SK-N-SH (cell line): Measurements from ENCODE around the gene TFR2.

ENCODE experiments used
- EZH2phosphoT487 ChIP-seq: fragments of 200-600 bp; sonication (generic); IDR thresholded peaks from 2 replicates; pipeline ENCODE4 v1.6.1; 2017; ENCODE audit warnings: low read depth, mixed run types, mild to moderate bottlenecking, antibody characterized with exemption, moderate library complexity, borderline replicate concordance
- FOXM1 ChIP-seq: IDR thresholded peaks from 2 replicates; pipeline ENCODE4 v1.4.0; 2012; ENCODE audit warnings: low read depth, mild to moderate bottlenecking
- GATA2 ChIP-seq: sonication (generic); formaldehyde crosslinking; IDR thresholded peaks from 2 replicates; pipeline ENCODE4 v1.5.0; 2020; ENCODE audit warnings: mild to moderate bottlenecking, missing genetic modification reagents
- POLR2AphosphoS5 ChIP-seq: IDR thresholded peaks from 2 replicates; pipeline ENCODE4 v1.6.1; 2012; ENCODE audit warnings: low read depth, low read length
- RAD21 ChIP-seq: IDR thresholded peaks from 2 replicates; pipeline ENCODE4 v1.6.1; 2012; ENCODE audit warnings: mild to moderate bottlenecking, low read length
- REST ChIP-seq: IDR thresholded peaks from 2 replicates; pipeline ENCODE4 v1.6.1; 2012; ENCODE audit warnings: mild to moderate bottlenecking, low read depth, low read length, moderate library complexity
- RFX5 ChIP-seq: IDR thresholded peaks from 2 replicates; pipeline ENCODE4 v1.6.1; 2012; ENCODE audit warnings: mild to moderate bottlenecking, improper control_type of control experiment, low read length
- TF ChIP-seq, protein P1 (sequence below): fragments of 200-600 bp; sonication (generic); IDR thresholded peaks from 2 replicates; pipeline ENCODE4 v1.6.1; 2017; ENCODE audit warnings: antibody characterized with exemption, mild to moderate bottlenecking, moderate library complexity
- TF ChIP-seq, protein P2 (sequence below): IDR thresholded peaks from 2 replicates; pipeline ENCODE4 v1.4.0; 2012; ENCODE audit warnings: low read depth, borderline replicate concordance
- TF ChIP-seq, protein P3 (sequence below): fragments of 150-350 bp; IDR thresholded peaks from 2 replicates; pipeline ENCODE4 v1.6.1; 2016; ENCODE audit warnings: mild to moderate bottlenecking, low read depth, low read length

DNA sequence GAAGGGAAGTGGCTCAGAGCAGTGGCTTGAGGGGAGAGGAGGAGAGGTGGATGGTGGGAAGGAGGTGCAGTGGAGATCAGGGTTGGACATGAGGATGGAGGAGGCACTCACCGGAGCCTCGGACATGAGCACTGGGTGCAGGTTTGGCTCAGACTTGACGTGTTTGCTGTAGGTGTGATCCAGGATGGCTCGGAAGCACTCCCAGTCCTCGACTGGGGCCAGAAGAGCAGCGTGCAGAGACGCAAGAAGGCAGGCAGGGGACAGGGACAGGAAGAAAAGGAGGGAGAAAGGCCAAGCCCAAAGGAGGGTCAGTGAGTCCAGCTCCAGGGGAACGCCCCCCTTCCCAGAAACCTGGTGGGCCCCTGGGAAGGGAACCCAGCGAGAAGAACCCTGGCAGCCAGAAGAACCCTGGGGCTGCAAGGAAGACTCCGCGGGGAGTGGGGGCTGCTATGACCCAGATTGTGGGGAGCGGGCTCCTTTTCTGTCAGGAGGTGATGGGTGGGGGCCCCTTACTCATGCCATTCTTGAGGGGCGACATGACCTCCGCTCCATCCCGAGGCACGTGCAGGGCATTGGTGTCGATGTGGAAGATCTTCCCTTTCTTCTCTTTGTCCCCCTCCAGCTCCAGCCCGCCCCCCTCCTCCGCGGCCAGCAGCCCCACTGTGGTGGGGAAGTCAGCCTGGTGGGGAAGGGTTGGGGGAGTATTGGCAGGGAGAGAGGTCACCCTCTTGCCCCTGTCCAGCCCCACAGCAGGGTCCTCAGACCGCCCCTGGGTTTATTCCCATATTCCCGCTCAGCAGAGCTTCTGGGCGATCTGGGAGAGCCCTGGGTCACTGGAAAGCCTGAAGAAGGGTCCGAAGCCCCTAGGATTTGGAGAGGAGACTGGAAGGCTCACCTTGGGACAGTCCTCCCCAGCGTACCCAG, 13.8 kb upstream of the TFR2 start:
- no peak for TF ChIP-seq POLR2AphosphoS5
- TF ChIP-seq RAD21, result no peak
- TF ChIP-seq, protein P1, sequence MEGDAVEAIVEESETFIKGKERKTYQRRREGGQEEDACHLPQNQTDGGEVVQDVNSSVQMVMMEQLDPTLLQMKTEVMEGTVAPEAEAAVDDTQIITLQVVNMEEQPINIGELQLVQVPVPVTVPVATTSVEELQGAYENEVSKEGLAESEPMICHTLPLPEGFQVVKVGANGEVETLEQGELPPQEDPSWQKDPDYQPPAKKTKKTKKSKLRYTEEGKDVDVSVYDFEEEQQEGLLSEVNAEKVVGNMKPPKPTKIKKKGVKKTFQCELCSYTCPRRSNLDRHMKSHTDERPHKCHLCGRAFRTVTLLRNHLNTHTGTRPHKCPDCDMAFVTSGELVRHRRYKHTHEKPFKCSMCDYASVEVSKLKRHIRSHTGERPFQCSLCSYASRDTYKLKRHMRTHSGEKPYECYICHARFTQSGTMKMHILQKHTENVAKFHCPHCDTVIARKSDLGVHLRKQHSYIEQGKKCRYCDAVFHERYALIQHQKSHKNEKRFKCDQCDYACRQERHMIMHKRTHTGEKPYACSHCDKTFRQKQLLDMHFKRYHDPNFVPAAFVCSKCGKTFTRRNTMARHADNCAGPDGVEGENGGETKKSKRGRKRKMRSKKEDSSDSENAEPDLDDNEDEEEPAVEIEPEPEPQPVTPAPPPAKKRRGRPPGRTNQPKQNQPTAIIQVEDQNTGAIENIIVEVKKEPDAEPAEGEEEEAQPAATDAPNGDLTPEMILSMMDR, result no peak
- TF ChIP-seq EZH2phosphoT487, result no peak
- TF ChIP-seq, protein P2, sequence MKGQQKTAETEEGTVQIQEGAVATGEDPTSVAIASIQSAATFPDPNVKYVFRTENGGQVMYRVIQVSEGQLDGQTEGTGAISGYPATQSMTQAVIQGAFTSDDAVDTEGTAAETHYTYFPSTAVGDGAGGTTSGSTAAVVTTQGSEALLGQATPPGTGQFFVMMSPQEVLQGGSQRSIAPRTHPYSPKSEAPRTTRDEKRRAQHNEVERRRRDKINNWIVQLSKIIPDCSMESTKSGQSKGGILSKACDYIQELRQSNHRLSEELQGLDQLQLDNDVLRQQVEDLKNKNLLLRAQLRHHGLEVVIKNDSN, result no peak
- TF ChIP-seq GATA2, result no peak
- TF ChIP-seq REST, result no peak
- TF ChIP-seq FOXM1, result no peak
- TF ChIP-seq, protein P3, sequence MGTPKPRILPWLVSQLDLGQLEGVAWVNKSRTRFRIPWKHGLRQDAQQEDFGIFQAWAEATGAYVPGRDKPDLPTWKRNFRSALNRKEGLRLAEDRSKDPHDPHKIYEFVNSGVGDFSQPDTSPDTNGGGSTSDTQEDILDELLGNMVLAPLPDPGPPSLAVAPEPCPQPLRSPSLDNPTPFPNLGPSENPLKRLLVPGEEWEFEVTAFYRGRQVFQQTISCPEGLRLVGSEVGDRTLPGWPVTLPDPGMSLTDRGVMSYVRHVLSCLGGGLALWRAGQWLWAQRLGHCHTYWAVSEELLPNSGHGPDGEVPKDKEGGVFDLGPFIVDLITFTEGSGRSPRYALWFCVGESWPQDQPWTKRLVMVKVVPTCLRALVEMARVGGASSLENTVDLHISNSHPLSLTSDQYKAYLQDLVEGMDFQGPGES, result no peak
- TF ChIP-seq RFX5, result no peak
